GM12873 (cell line): ENCODE results near the gene SLC4A1AP.

ENCODE experiments used
- TF ChIP-seq, protein P1 (sequence below): IDR thresholded peaks from 2 replicates; pipeline ENCODE4 v1.5.1; 2012; ENCODE audit warnings: low read depth, mild to moderate bottlenecking, moderate library complexity, low read length, control low read depth; ENCODE audit not compliant: insufficient read depth; ENCODE audit errors: missing control alignments

The SLC4A1AP gene

DNA sequence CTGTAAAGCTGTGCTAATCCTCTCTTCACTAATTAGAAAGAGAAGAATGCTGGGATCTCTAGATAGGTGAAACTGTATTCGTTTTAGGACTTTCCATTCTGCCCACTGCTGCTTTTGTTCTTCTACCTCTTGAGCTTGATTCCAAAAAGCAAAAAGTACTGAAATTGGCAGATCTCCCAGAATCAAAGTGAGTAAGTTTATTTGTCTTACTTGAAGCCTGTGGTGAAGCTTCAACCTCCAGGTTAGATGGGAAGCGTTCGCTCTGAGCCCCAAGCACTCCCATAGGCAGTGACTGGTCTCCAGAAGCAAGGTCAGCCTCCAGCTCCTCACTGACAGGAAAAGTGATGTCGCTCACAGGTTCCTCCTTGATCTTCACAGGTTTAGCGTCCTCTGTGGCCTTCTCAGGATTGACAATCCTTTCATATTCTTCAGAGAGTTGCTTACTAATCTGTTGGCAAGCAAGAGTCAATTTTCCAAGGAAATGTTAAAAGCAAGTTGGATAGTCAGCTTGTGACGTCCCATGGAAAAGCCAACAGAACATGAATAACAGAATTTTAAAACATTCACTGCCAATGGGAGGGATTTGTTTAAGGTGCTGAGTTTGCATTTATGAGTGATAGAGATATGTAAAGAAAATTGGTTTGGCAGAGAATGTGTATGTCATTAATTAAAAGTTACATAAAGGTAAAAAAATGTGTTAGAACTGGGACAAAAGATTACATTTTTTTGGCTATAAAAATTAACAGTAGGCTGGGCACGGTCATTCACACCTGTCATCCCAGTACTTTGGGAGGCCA, 8.3 kb upstream of the SLC4A1AP start:
- TF ChIP-seq, protein P1, sequence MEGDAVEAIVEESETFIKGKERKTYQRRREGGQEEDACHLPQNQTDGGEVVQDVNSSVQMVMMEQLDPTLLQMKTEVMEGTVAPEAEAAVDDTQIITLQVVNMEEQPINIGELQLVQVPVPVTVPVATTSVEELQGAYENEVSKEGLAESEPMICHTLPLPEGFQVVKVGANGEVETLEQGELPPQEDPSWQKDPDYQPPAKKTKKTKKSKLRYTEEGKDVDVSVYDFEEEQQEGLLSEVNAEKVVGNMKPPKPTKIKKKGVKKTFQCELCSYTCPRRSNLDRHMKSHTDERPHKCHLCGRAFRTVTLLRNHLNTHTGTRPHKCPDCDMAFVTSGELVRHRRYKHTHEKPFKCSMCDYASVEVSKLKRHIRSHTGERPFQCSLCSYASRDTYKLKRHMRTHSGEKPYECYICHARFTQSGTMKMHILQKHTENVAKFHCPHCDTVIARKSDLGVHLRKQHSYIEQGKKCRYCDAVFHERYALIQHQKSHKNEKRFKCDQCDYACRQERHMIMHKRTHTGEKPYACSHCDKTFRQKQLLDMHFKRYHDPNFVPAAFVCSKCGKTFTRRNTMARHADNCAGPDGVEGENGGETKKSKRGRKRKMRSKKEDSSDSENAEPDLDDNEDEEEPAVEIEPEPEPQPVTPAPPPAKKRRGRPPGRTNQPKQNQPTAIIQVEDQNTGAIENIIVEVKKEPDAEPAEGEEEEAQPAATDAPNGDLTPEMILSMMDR: no peak

DNA sequence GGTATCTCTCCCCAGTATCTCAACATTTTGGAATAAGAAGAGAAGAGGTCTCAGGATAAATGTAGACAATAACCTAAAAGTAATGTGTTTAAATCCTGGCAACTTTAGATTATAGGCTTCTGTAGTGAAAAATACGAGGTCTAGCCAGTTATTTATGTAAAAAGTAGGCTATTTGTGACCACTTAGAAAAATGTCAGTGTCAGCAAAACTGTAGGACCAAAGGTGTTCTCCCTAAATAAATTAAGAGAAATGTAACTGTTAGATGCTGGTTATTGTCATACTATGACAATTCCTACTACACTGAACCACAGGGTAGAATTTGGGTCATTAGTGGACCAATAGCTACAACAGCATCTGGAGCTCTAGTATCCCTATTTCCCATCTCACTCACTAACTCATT, 2.3 kb upstream of the SLC4A1AP start:
- TF ChIP-seq, protein P1: no peak

DNA sequence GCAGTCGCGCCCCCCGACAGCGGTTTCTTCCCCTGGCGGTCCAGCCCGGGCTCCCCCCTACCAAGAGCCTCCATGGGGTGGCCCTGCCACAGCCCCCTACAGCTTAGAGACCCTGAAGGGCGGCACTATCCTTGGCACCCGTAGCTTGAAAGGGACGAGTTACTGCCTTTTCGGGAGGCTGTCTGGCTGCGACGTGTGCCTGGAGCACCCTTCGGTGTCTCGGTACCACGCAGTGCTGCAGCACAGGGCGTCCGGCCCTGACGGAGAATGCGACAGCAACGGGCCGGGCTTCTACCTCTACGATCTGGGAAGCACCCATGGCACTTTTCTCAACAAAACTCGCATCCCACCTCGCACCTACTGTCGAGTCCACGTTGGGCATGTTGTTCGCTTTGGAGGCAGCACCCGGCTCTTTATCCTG, 475 bp downstream of the SLC4A1AP start:
- TF ChIP-seq, protein P1: no peak

DNA sequence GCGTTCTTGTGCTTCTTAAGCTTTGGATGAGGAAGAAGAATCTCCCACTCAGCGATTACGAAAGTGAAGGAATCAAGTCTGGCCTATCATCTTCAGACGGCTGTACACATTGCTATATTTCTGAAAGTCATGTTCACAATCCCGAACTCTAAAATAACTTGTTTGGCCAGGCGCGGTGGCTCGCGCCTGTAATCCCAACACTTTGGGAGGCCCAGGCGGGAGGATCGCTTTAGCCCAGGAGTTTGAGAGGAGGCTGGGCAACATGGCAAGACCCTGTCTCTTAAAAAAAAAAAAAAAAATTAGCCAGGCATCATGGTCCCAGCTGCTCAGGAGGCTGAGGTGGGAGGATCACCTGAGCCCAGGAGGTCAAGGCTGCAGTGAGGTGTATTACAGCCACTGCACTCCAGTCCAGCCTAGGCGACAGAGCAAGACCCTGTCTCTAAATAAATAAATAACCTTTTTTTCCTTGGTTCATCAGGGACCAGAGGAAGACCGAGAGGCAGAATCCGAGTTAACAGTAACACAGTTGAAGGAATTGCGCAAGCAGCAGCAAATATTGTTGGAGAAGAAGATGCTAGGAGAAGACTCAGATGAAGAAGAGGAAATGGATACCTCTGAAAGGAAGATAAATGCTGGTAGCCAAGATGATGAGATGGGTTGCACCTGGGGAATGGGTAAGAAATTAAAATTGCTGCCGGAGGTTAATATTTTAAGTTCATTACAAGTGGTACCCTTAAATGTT, 1.1 kb downstream of the SLC4A1AP start:
- TF ChIP-seq, protein P1: no peak

DNA sequence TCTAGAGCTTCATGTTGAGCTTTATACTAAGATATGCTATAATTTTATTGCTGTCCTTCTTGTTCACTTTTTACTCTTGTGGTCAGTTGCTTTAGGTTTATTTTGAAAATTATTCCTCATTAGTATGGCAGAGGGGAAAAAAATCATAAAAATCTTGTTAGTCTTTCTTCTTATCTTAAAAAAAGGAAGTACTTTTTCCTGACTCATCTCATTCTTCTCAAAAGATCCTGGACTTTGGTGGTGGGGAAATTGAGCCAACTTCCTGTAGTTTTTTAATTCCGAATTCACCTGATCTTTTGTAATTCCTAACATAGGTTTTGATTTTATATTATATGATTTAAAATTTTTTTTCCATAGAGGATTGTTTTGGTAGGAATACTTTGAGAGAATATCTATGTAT, 3.8 kb downstream of the SLC4A1AP start:
- TF ChIP-seq, protein P1: no peak

DNA sequence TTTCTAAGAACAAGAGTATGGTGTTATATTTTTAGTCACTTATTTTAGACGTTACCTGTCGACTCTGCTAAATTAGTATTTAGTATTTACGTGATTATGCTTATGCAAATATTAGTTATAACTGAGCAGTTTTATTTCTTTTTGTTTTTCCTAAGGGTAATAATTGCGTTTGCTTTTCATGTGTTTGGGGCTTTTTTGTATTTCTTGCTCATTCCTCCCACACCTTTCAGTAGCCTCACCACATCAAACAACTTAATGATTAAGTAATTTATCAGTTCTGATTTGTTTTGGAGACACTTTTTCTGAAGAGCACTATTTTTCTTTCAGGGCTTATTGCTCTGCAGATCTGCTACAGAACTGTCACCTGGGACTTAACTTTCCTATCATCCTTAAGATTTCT, 7.5 kb downstream of the SLC4A1AP start:
- TF ChIP-seq, protein P1: no peak

DNA sequence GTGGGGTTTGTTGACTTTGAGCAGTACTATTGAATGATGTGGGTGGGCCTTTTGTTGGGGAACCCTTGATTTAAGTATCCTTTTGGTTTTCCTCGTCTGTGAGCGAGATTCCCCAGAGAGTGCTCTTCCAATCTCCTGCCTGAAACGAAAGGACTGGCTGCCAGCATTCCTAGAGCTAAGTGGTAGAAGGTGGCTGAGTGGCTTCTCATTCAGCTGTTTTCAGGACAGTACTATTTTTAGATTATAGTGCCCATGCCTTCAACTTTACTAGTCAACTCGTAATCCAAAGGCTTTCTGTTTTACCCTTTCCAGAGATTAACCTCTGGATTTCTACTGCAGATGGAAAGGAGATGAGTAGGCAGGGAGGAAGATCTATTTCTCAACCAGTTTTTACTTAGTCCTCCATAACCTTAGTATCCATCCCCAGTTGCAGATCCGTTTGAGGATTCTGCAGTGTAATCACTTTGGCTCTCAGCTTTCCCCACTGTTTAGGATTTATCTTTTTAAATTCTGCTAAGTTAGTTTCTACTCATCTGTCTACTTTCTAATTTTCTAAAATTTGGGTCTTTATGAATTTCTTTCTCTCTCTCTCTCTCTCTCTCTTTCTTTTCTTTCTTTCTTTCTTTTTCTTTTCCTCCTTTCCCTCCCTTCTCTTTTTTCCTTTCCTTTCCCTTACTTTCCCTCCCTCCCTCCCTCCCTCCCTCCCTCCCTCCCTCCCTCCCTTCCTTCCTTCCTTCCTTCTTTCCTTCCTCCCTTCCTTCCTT, 9.2 kb downstream of the SLC4A1AP start:
- TF ChIP-seq, protein P1: no peak
